A549 (cell line): ENCODE measurements around the gene LMTK3.

Experiments
- CHD4 ChIP-seq: fragments of 200-600 bp; sonication (generic); IDR thresholded peaks from 2 replicates; pipeline ENCODE4 v1.6.1; 2016; ENCODE audit warnings: antibody characterized with exemption, mild to moderate bottlenecking, borderline replicate concordance
- HDAC2 ChIP-seq: fragments of 200-600 bp; sonication (generic); IDR thresholded peaks from 2 replicates; pipeline ENCODE4 v1.6.1; 2016
- NR3C1 ChIP-seq: fragments of >200 bp; sonication (Bioruptor Twin); formaldehyde crosslinking; IDR thresholded peaks from 3 replicates; pipeline ENCODE4 v1.6.1; 2017
- POLR2A ChIP-seq: IDR thresholded peaks from 2 replicates; pipeline ENCODE4 v1.6.1; 2012; ENCODE audit warnings: mild to moderate bottlenecking, low read length
- RFX5 ChIP-seq: fragments of 450-650 bp; IDR thresholded peaks from 2 replicates; pipeline ENCODE4 v1.7.1; 2014; ENCODE audit warnings: antibody characterized with exemption, mild to moderate bottlenecking, moderate library complexity
- TF ChIP-seq, protein P1 (sequence below): fragments of >200 bp; sonication (Bioruptor Twin); formaldehyde crosslinking; IDR thresholded peaks from 3 replicates; pipeline ENCODE4 v1.5.1; 2016
- TF ChIP-seq, protein P2 (sequence below): fragments of 200-600 bp; sonication (generic); IDR thresholded peaks from 2 replicates; pipeline ENCODE4 v1.6.1; 2016; ENCODE audit warnings: antibody characterized with exemption, mild to moderate bottlenecking, moderate library complexity
- TF ChIP-seq, protein P3 (sequence below): IDR thresholded peaks from 2 replicates; pipeline ENCODE4 v1.6.1; 2012

DNA sequence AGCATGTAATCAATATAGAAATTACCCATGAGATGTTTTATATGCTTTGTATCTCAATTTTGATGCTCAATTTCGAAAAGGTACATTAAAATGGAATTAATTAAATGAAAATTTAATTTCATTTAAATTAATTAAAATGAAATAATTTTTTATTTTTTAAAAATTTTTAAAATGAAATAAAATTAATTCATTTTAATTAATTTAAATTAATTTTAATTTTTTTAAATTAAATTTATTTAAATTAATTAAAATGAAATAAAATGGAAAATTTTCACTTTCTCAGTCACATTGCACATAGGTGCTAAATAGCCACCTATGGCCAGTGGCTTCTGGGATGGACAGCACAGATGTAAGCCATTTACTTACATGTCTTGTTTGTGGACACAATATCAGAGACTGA, 36.1 kb upstream of the LMTK3 start:
- TF ChIP-seq CHD4, result no peak
- TF ChIP-seq, protein P1, sequence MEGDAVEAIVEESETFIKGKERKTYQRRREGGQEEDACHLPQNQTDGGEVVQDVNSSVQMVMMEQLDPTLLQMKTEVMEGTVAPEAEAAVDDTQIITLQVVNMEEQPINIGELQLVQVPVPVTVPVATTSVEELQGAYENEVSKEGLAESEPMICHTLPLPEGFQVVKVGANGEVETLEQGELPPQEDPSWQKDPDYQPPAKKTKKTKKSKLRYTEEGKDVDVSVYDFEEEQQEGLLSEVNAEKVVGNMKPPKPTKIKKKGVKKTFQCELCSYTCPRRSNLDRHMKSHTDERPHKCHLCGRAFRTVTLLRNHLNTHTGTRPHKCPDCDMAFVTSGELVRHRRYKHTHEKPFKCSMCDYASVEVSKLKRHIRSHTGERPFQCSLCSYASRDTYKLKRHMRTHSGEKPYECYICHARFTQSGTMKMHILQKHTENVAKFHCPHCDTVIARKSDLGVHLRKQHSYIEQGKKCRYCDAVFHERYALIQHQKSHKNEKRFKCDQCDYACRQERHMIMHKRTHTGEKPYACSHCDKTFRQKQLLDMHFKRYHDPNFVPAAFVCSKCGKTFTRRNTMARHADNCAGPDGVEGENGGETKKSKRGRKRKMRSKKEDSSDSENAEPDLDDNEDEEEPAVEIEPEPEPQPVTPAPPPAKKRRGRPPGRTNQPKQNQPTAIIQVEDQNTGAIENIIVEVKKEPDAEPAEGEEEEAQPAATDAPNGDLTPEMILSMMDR, result no peak
- TF ChIP-seq POLR2A, result no peak
- TF ChIP-seq, protein P2, sequence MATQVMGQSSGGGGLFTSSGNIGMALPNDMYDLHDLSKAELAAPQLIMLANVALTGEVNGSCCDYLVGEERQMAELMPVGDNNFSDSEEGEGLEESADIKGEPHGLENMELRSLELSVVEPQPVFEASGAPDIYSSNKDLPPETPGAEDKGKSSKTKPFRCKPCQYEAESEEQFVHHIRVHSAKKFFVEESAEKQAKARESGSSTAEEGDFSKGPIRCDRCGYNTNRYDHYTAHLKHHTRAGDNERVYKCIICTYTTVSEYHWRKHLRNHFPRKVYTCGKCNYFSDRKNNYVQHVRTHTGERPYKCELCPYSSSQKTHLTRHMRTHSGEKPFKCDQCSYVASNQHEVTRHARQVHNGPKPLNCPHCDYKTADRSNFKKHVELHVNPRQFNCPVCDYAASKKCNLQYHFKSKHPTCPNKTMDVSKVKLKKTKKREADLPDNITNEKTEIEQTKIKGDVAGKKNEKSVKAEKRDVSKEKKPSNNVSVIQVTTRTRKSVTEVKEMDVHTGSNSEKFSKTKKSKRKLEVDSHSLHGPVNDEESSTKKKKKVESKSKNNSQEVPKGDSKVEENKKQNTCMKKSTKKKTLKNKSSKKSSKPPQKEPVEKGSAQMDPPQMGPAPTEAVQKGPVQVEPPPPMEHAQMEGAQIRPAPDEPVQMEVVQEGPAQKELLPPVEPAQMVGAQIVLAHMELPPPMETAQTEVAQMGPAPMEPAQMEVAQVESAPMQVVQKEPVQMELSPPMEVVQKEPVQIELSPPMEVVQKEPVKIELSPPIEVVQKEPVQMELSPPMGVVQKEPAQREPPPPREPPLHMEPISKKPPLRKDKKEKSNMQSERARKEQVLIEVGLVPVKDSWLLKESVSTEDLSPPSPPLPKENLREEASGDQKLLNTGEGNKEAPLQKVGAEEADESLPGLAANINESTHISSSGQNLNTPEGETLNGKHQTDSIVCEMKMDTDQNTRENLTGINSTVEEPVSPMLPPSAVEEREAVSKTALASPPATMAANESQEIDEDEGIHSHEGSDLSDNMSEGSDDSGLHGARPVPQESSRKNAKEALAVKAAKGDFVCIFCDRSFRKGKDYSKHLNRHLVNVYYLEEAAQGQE, result no peak
- no peak for TF ChIP-seq RFX5
- TF ChIP-seq, protein P3, sequence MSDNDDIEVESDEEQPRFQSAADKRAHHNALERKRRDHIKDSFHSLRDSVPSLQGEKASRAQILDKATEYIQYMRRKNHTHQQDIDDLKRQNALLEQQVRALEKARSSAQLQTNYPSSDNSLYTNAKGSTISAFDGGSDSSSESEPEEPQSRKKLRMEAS, result no peak
- no peak for TF ChIP-seq NR3C1
- no peak for TF ChIP-seq HDAC2
